GM18907 (cell line): Measurements from ENCODE around the gene ZNRF3.
"Not testable (repeated sequence)": the region's sequence is repeated elsewhere in the genome, so short reads cannot be mapped to it uniquely, and the experiment has no call there.

ENCODE experiments used
- ATAC-seq: cut with Tn5 transposase; IDR thresholded peaks from one replicate; pipeline ENCODE4 v1.9.1; 2021; ENCODE audit warnings: mild to moderate bottlenecking, moderate library complexity; ENCODE audit not compliant: unreplicated experiment

ZNRF3 gene

GRCh38 chr22:29030016-29030617, 146.7 kb downstream of the ZNRF3 start:
- ATAC-seq: no peak

GRCh38 chr22:29030618-29031226, 147.3 kb downstream of the ZNRF3 start:
- ATAC-seq: no peak

GRCh38 chr22:29031227-29032011, 148.0 kb downstream of the ZNRF3 start:
- ATAC-seq: no peak

GRCh38 chr22:29032014-29032475, 148.7 kb downstream of the ZNRF3 start:
- no peak for ATAC-seq

GRCh38 chr22:29032584-29032983, 149.2 kb downstream of the ZNRF3 start:
- ATAC-seq: no peak

- ATAC-seq: no peak
Measured at GRCh38 chr22:29037340-29037932, 154.1 kb downstream of the ZNRF3 start.

GRCh38 chr22:29039148-29039547, 155.8 kb downstream of the ZNRF3 start:
- no peak for ATAC-seq

GRCh38 chr22:29039684-29040083, 156.3 kb downstream of the ZNRF3 start:
- ATAC-seq: not testable (repeated sequence)

GRCh38 chr22:29040385-29041275, 157.3 kb downstream of the ZNRF3 start:
- no peak for ATAC-seq

- ATAC-seq: no peak
Measured at GRCh38 chr22:29041408-29041807, 158.0 kb downstream of the ZNRF3 start.

- ATAC-seq: no peak
Measured at GRCh38 chr22:29043906-29044575, 160.7 kb downstream of the ZNRF3 start.

GRCh38 chr22:29044657-29045176, 161.3 kb downstream of the ZNRF3 start:
- no peak for ATAC-seq

GRCh38 chr22:29048822-29049654, 165.7 kb downstream of the ZNRF3 start:
- no peak for ATAC-seq

- no peak for ATAC-seq
Measured at GRCh38 chr22:29049655-29050263, 166.4 kb downstream of the ZNRF3 start.

- no peak for ATAC-seq
Measured at GRCh38 chr22:29050457-29050856, 167.1 kb downstream of the ZNRF3 start.

- ATAC-seq: no peak
Measured at GRCh38 chr22:29053048-29053702, 169.8 kb downstream of the ZNRF3 start.

- ATAC-seq: no peak
Measured at GRCh38 chr22:29054251-29054767, 170.9 kb downstream of the ZNRF3 start.
